ENCODE measurements around the gene CACHD1. TPM values are rescaled to one million over a fixed set of nuclear protein-coding genes. Genes with fewer than 3 reads are reported as not detected.

The CACHD1 gene
- total RNA-seq, 2 donors from 2014 or later = 10.8 to 14.4 TPM

DNA sequence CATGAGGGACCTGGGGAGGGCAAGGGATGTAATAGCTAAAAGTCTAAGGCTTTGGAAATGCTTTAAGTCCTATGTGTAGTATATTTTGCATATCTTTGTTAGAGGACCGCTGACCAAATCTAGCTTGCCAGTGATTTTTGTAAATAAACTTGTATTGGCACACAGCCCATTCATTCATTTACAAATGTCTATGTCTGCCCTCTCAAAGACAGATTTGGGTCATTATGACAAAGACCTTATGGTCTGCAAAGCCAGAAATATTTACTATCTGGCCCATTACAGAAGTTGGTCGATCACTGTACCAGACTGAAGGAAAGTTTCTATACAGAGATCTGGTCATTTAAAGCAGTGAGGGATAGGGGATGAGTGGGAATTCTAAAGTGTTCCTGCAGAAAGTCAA lies 154.9 kb downstream of the CACHD1 start:
- intact Hi-C loops (cut with DNase I) = no loop called here
- Histone ChIP-seq H3K9me3 (no peaks in the 10 kb centered on the region), H3K27ac (no peak overlapping the region), H3K36me3 (no peaks in the 10 kb centered on the region), H3K4me1 (replicated peaks) (peaks cover 3% of the 10 kb centered on the region), H3K27me3 (replicated peaks; ENCODE audit: insufficient read depth) (no peaks in the 10 kb centered on the region), H3K4me3 (no peak overlapping the region)
- TF ChIP-seq POLR2A (IDR thresholded peaks at IDR 0.05) (no peak), POLR2AphosphoS5 (IDR thresholded peaks at IDR 0.05) (no peak)
- TF ChIP-seq, protein P1, sequence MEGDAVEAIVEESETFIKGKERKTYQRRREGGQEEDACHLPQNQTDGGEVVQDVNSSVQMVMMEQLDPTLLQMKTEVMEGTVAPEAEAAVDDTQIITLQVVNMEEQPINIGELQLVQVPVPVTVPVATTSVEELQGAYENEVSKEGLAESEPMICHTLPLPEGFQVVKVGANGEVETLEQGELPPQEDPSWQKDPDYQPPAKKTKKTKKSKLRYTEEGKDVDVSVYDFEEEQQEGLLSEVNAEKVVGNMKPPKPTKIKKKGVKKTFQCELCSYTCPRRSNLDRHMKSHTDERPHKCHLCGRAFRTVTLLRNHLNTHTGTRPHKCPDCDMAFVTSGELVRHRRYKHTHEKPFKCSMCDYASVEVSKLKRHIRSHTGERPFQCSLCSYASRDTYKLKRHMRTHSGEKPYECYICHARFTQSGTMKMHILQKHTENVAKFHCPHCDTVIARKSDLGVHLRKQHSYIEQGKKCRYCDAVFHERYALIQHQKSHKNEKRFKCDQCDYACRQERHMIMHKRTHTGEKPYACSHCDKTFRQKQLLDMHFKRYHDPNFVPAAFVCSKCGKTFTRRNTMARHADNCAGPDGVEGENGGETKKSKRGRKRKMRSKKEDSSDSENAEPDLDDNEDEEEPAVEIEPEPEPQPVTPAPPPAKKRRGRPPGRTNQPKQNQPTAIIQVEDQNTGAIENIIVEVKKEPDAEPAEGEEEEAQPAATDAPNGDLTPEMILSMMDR (IDR thresholded peaks at IDR 0.05) = no peak
- DNase-seq (ENCODE audit: low spot score) = no peak
- WGBS = 36% methylated on average over 2 of the region's 2 CpGs

DNA sequence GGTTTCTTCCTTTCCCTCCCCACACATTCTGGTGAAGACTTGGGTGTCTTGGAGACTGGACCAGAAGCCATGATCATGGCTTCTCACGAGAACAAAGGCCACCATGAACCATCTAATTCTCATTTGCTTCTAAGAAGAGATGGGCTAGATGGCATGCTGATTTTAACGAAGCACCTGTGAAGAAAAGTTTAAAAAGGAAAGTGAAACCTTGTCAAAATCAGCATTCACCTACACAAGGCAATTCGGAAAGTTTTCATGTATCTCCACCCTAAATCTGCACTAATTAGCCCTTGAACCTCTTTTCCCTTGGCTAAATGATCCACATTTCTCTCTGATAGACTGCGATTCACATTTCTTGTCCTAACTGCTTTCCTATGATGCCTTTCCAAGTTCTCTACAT lies 160.7 kb downstream of the CACHD1 start:
- no peaks in the 10 kb centered on the region for H3K9me3 ChIP-seq
- intact Hi-C loops (cut with DNase I) = no loop called here
- WGBS = 92% methylated on average over 4 of the region's 4 CpGs

GRCh38 chr1:64631346-64632034 lies 161.6 kb downstream of the CACHD1 start:
- no peak overlapping the region for H3K27ac ChIP-seq
- intact Hi-C loops (cut with DNase I) = no loop called here
- no peaks in the 10 kb centered on the region for H3K9me3 ChIP-seq
- no peaks in the 10 kb centered on the region for H3K27me3 ChIP-seq (replicated peaks; ENCODE audit: insufficient read depth)
- H3K36me3 ChIP-seq = no peaks in the 10 kb centered on the region
- WGBS = 45% methylated on average over 3 of the region's 3 CpGs
- no peak for DNase-seq (ENCODE audit: low spot score)
- TF ChIP-seq, protein P1 (IDR thresholded peaks at IDR 0.05) = no peak
- TF ChIP-seq POLR2A (IDR thresholded peaks at IDR 0.05) (no peak), POLR2AphosphoS5 (IDR thresholded peaks at IDR 0.05) (no peak)
- H3K4me3 ChIP-seq = no peak overlapping the region
- no peaks in the 10 kb centered on the region for H3K4me1 ChIP-seq (replicated peaks)

More for the DNA sequence above, 160.7 kb downstream of the CACHD1 start:
- TF ChIP-seq, protein P1 (IDR thresholded peaks at IDR 0.05) = no peak
- TF ChIP-seq POLR2A (IDR thresholded peaks at IDR 0.05) = no peak
- H3K36me3 ChIP-seq = no peaks in the 10 kb centered on the region
- no peaks in the 10 kb centered on the region for H3K4me1 ChIP-seq (replicated peaks)
- no peak overlapping the region for H3K27ac ChIP-seq
- no peak for DNase-seq (ENCODE audit: low spot score)
- H3K4me3 ChIP-seq = no peak overlapping the region
- H3K27me3 ChIP-seq (replicated peaks; ENCODE audit: insufficient read depth) = no peaks in the 10 kb centered on the region

GRCh38 chr1:64632936-64633335 lies 163.0 kb downstream of the CACHD1 start:
- 82% methylated on average over 6 of the region's 6 CpGs for WGBS
- Histone ChIP-seq H3K27me3 (replicated peaks; ENCODE audit: insufficient read depth) (no peaks in the 10 kb centered on the region), H3K4me1 (replicated peaks) (no peaks in the 10 kb centered on the region), H3K36me3 (no peaks in the 10 kb centered on the region), H3K9me3 (no peaks in the 10 kb centered on the region), H3K27ac (no peak overlapping the region), H3K4me3 (no peak overlapping the region)
- no peak for DNase-seq (ENCODE audit: low spot score)
- intact Hi-C loops (cut with DNase I) = no loop called here
- TF ChIP-seq, protein P1 (IDR thresholded peaks at IDR 0.05) = no peak
- no peak for TF ChIP-seq POLR2A (IDR thresholded peaks at IDR 0.05)
- no peak for TF ChIP-seq POLR2AphosphoS5 (IDR thresholded peaks at IDR 0.05)

DNA sequence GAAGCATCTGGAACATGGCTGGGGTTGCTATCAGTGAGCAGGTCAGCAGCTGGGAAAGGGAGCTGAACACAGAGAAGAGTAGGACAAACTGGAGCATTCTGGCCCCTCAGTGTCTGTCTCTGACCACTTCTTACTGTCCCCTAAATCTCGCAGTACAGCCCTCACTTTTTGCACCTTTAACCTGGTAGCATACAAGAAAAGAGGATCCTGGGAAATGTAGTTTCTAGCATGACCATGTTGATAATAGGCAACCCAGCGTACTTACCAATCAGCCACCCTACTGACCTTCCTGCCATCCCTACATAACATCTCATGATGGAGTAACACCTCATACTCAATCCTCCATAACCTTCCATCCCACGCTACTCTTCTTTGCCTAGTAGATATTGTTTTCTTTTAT lies 175.8 kb downstream of the CACHD1 start:
- intact Hi-C loops (cut with DNase I) = no loop called here
- no peak overlapping the region for H3K27ac ChIP-seq

More for the DNA sequence above, 175.8 kb downstream of the CACHD1 start:
- TF ChIP-seq, protein P1 (IDR thresholded peaks at IDR 0.05) = no peak
- WGBS = 90% methylated on average over 3 of the region's 3 CpGs
- no peaks in the 10 kb centered on the region for H3K4me1 ChIP-seq (replicated peaks)
- no peaks in the 10 kb centered on the region for H3K9me3 ChIP-seq
- H3K36me3 ChIP-seq = no peaks in the 10 kb centered on the region
- no peak for DNase-seq (ENCODE audit: low spot score)
- no peak overlapping the region for H3K4me3 ChIP-seq
- no peaks in the 10 kb centered on the region for H3K27me3 ChIP-seq (replicated peaks; ENCODE audit: insufficient read depth)

Measured in prostate gland (tissue), 2 donors.